HG02885 (cell line): Measurements from ENCODE around the gene ZGPAT.
"Not testable (repeated sequence)": the region's sequence is repeated elsewhere in the genome, so short reads cannot be mapped to it uniquely, and the experiment has no call there.

Experiments
- ATAC-seq: cut with Tn5 transposase; IDR thresholded peaks from one replicate; pipeline ENCODE4 v1.9.1; 2021; ENCODE audit warnings: mild to moderate bottlenecking; ENCODE audit not compliant: unreplicated experiment, poor library complexity

Gene ZGPAT

DNA sequence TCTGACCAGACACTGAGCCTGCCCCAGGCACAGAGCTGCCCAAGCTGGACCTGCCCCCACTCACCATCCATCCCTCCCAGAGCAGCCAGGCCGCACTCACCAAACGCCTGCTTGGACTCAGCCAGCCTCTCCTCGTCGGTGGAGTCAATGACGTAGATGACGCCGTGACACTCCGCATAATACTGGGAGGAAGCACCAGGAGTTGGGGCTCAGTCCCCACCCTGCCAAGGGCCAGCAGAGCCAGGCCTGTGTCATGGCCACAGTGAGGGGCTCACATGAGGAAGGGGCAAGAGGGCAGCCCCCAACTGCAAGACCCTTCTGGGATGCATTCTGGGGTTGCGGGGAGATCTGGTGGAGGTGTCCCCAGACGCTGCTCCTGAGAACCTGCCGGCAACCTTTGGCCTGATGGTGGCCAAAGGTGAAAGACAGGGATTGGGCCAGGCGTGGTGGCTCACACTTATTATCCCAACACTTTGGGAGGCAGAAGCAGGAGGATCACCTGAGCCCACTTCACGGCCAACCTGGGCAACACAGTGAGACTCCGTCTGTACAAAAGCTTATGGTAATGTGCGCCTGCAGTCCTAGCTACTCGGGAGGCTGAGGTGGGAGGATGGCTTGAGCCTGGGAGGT lies 5.7 kb upstream of the ZGPAT start:
- ATAC-seq = no peak

DNA sequence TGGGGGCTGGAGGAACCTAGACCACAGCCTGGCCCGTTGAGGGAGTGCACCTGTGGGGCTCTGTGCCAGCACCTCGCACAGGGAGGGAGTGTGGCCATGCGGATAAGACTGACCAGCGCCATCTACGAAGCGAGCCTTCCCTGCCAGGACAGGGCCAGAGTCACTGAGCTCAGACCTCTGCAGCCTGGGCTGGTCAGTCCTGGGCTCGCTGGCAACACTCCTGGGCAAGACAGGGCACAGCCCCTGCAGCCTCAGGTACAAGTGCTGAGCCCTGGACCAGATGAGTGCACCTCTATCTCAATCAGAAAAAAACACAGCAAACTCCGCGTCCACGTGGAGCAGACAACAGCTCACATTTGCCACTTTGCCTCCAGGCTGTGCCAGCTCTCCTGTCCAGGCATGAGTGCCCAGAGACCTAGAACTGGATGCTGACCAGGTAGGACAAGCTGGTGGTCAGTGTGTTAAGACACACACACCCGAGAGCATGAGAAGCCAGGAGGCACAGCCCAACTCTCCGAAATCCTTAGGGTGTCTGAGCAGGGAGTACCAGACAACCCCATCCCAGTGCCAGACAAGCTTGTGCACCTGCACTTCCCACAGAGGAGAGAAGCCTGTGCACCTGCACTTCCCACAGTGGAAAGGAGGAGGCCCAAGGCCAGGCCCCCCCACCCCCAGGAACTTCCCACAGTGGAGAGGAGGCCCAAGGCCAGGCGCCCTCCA lies 4.9 kb upstream of the ZGPAT start:
- no peak for ATAC-seq

DNA sequence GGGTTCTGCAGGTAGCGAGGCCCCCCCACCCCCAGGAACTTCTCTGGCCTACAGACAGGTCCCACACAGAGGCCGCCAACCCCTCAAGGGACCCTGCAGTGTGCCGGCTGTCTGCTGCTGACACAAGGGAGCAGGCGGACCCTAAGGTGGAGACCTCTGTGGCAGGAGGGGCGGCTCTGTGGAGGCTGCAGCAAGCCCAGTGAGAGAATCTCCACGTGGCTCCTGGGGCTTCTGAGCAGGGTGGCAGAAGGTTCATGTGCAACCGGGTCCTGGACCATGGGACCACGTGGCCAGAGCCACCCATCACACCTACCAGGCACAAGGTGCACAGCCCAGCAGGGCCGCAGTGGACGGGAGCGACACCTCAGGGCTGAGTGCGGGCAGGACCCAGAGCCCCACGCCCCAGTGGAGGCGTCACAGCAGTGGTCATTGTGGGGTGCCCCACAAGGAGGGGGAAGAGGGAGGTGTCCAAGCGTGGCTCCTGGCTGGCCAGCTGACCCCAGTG lies 4.3 kb upstream of the ZGPAT start:
- no peak for ATAC-seq

DNA sequence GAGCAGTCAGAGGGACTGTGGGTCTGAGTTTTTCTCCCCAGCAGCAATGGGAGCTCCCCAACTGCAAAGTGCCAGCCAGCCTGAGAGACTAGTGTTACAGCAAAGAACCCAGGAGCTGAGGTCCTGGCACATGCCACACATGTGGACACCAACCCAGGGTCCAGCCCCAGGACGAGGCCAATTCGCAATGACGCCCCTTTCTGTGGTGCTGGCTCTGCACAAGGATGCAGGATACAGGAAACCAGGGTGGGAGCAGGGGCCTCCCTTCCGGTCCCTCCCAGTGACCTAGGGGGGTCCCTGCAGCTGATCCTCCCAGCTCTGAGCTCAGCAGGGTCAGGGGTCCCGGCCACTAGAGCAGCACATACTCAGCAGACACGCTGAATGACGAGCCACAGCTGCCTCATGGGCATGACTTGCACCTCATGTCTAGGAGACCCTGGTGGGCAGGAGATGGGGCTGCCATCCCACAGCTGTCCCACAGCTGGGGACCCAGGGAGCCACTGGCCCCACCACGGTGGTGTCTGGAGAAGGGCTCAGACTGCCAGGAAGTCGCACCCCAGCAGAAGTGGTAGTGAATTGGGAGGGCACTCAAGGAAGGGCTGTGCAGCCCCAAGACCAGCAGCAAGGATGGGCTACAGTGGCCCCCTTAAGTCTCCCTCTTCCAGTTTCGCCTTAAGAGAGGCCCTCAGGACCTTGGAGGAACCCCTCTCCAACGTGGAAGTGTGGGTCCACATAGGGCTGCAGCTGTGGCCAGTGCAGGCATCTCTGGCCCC lies 3.7 kb upstream of the ZGPAT start:
- no peak for ATAC-seq

DNA sequence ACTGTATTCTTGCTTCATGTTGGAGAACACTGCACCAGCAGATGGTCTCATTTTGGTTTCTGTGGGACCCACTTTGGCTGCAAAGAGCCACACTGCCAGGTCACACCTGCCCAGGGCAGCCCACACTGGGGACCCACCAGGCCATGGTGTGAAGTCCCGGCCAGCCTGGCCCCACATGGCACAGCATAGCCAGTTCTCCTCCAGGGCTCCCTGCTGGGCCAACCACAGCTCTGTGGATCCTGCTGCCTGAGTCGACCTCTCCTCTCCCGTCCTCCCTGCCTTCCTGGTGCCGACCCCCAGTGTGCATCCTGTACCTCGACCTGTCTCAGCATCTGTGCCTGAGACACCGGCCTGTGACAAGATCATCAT lies 3.1 kb upstream of the ZGPAT start:
- ATAC-seq = no peak

DNA sequence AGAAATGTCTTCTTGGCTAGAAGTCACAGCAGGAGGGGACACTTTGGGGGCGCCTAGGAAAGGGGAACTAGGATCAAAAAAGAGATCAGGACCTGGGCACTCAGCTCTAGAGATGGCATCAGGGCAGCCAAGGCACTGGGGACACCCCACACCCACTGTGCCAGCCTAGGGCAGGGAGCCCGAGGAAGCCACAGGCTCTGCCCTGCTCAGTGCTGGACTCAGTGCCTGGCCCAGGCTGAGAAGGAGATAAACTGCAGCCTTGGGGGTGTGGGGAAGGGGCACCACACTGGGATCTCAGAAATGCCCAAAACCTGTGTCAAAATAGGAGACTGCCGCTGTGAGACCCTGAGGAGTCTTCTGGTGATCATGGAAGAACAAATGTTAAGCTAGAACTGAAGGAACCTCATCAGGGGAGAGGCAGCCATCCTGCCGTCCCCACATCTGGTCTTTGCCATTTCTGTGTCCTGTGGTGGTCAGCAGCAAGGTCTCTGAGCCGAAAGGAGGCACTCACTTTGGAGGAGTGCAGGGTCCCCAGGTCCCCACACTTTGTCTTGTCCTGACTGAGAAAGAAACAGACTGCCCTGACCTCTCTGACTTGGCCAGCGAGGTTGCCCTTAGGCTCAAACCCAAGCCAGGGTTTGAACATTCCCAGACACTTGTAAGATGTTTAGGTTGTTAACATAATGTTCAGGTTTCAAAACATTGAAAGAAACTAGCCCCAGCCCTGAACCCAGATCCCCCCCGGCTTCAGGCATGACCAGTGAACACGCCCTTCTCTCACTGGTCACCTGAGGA lies 2.4 kb upstream of the ZGPAT start:
- no peak for ATAC-seq

DNA sequence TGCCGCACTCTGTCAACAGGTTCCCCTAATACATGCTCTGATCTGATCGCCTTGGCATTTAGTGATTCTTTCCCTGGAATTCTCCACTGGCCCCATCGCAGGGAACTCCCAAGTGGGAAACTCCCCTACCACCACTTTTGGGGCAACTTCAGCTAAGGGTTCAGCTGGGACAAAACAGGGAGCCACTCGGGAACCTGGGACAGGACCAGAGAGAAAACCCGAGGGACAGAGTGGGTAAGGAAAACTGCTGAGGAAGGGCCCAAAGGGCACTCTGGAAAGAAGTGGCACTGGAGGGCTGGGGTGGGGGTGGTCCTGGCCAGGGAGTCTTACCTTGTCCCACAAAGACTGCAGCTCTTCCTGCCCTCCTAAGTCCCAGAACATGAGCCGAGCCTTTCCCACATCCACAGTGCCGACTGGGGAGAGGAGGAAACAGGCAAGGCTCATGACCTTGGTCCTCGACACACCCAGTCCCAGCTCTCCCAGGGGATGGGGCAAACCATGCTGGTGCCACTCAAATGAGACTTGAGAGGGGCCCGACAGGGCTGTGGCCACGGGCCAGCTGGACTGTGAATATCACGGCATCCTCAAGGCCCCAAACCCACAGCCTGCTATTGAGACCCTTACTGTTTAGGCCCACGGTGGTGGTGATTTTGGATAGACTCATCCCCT lies 1.7 kb upstream of the ZGPAT start:
- ATAC-seq = no peak

DNA sequence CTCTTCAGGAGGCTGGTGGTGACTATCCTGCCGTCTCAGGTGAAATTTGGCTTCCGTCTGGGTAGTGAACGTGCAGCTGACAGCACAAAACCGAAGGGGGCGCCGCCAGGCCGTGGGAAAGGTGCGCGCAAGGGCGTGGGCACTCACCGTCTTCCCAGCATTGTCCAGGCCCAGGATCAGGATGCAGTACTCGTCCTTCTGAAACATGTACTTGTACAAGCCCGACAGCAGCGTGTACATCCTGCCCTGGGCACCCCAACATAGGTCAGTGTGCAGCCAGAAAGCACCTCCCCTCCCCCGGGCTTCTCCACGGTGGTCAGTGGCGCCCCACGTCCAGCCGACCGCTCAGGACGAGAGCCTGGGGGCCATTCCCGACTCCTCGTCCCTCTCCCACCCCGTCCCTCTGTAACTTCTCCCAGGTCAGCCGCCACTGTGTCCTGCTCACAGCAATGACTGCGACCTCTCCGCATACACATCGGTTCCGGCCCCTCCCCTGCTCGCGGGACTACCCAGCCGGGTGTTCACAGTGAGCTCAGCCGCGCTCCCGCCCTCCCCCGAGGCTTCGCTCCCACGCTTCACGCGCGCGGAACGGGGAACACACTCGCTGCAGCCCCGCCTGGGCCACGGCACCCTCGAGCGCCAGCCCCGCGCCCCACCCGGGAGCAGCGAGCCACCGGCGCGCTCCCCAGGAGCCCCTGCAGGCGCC lies 834 bp upstream of the ZGPAT start:
- peak; percentile 26 for ATAC-seq

DNA sequence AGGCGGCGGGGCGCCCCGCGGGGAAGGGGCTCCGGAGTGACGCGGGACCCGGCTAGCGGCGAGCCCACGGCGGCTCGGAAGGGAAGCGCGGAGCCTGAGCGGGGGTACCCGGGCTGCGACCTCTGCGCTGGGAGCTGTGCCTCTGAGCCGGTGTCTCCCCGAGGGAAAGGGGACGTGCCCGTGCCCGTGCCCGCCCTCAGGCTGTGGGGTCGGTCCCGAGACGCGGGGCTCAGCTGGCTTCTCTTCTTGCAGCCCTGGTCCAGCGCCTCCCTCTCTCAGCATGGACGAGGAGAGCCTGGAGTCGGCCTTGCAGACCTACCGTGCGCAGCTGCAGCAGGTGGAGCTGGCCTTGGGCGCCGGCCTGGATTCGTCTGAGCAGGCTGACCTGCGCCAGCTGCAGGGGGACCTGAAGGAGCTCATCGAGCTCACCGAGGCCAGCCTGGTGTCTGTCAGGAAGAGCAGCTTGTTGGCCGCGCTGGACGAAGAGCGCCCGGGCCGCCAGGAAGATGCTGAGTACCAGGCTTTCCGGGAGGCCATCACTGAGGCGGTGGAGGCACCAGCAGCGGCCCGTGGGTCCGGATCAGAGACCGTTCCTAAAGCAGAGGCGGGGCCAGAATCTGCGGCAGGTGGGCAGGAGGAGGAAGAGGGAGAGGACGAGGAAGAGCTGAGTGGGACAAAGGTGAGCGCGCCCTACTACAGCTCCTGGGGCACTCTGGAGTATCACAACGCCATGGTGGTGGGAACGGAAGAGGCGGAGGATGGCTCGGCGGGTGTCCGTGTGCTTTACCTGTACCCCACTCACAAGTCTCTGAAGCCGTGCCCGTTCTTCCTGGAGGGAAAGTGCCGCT lies 686 bp downstream of the ZGPAT start:
- ATAC-seq = no peak

DNA sequence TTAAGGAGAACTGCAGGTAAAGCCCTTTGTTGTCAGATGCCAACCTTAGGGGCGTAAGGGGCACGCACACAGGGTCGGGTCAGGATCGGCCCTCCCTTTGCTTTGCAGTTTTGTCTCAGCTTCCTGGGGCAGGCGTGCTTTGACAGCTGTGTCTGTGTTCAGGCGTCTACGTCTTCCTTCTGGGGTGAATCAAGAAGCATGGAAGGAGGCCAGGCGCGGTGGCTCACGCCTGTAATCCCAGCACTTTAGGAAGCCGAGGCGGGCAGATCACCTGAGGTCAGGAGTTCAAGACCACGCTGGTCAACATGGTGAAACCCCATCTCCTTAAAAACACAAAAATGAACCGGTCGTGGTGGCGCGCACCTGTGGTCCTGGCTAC lies 1.3 kb downstream of the ZGPAT start:
- ATAC-seq = no peak

DNA sequence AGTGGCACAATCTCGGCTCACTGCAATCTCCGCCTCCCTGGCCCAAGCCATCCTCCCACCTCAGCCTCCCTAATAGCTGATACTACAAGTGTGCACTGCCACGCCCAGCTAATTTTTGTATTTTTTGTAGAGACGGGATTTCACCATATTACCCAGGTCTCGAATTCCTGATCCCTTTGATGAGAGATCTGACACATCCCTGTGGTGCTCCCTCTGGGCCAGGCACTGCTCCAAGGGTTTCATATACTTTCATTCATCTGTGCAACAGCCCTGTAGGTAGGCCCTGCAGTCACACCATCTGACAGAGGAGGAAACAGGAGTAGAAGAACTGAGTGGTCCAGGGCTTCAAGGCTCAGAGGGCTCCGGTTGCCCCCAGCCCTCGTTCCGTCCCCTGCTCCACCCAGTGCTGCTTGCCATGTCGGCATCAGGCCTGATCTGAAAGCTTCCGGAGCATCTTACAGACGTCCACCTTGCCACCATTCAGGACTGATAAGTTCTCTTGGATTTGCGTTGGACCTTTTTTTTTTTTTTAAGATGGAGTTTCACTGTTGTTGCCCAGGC lies 3.3 kb downstream of the ZGPAT start:
- ATAC-seq = no peak

DNA sequence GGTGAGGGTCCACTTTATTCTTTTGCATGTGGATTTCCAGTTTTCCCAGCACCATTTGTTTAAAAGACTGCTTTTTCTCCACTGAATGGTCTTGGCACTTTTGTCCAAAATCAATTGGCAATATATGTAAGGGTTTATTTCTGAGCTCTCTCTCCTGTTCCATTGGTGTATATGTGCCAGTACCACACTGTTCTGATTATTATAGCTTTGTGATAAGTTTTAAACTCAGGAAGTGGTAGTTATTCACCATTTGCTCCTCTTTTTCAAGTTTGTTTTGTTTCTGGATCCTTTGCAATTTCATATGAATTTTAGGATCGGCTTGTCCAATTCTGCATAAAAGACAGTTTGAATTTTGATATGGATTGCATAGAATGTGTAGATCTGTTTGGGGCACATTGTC lies 4.4 kb downstream of the ZGPAT start:
- no peak for ATAC-seq

DNA sequence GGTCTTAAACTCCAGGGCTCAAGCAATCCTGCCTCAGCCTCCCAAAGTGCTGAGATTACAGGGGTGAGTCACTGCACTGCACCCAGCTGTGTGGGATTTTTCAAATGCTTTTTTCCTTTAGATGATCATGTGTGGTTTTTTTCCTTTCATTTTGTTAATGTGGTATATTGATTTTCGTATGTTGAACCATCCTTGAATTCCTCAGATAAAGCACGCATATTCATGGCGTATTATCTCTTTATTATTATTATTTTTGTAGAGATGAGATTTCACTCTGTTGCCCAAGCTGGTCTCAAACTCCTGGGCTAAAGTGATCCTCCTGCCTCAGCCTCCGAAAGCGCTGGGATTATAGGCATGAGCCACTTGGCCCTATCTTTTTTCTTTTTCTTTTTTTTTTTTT lies 7.0 kb downstream of the ZGPAT start:
- ATAC-seq = no peak

DNA sequence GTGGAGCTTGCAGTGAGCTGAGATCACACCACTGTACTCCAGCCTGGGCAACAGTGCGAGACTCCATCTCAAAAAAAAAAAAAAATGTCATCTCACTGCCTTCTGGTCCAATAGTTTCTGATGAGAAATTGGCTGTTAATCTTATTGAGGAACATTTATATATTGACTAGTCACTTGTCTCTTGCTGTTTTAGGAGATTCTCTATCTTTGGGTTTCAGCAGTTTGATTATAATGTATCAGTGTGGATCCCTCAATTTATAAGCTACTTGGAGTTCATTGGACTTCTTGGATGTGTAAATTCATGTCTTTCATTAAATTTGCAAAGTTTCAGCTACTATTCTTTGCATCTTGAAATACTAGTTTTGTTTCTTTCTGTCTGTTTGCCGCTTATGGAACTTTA lies 11.2 kb downstream of the ZGPAT start:
- ATAC-seq = no peak

DNA sequence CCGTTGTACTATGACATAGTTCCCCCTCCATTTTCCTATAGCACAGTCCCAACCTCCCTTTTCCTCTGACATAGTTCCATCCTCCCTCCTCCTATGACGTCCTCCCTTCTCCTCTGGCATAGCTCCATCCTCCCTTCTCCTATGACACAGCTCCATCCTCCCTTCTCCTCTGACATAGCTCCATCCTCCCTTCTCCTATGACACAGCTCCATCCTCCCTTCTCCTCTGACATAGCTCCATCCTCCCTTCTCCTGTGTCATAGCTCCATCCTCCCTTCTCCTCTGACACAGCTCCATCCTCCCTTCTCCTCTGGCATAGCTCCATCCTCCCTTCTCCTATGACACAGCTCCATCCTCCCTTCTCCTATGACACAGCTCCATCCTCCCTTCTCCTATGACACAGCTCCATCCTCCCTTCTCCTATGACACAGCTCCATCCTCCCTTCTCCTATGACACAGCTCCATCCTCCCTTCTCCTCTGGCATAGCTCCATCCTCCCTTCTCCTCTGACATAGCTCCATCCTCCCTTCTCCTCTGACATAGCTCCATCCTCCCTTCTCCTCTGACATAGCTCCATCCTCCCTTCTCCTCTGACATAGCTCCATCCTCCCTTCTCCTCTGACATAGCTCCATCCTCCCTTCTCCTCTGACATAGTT lies 15.3 kb downstream of the ZGPAT start:
- not testable (repeated sequence) for ATAC-seq

DNA sequence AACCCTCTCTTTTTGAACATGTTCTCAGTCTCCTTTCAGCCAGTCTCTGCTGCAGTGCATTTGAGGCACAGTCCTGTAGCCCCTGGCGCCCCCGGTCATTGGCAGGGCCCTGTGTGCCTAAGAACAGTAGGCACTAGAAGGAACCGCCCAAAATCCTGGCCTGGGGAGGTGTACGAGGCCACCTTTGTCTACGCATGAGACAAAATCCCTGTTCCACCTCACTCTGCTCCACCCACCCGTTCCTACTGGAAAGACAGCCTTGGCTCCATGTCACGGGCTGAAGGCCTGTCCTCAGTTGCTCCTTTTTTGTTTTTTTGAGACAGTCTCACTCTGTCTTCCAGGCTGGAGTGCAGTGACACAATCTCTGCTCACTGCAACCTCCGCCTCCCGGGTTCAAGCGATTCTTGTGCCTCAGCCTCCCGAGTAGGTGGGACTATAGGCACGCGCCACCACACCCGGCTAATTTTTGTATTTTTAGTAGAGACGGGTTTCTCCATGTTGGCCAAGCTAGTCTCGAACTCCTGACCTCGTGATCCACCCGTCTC lies 22.4 kb downstream of the ZGPAT start:
- ATAC-seq = not testable (repeated sequence)

DNA sequence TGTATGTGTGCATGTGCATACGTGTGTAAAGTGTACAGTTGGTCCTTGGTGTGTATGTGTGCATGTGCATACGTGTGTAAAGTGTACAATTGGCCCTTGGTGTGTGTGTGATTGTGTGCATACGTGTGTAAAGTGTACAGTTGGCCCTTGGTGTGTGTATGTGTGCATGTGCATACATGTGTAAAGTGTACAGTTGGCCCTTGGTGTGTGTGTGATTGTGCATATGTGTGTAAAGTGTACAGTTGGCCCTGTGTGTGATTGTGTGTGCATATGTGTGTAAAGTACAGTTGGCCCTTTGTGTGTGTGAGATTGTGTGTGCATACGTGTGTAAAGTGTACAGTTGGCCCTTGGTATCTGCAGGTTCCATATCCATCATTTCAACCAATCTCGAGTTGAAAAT lies 23.6 kb downstream of the ZGPAT start:
- no peak for ATAC-seq
